HG03159 (cell line): ENCODE data around the gene FSTL4.

ENCODE experiments used
- ATAC-seq: cut with Tn5 transposase; IDR thresholded peaks from one replicate; pipeline ENCODE4 v1.9.1; 2021; ENCODE audit warnings: mild to moderate bottlenecking, moderate library complexity; ENCODE audit not compliant: unreplicated experiment

FSTL4 gene

GRCh38 chr5:133277744-133278143 lies 334.6 kb downstream of the FSTL4 start:
- no peak for ATAC-seq

- ATAC-seq, result no peak
Measured at GRCh38 chr5:133276171-133276570, 336.2 kb downstream of the FSTL4 start.

GRCh38 chr5:133275631-133276030 lies 336.7 kb downstream of the FSTL4 start:
- ATAC-seq, result no peak

- no peak for ATAC-seq
Measured at GRCh38 chr5:133274597-133274935, 337.8 kb downstream of the FSTL4 start.

GRCh38 chr5:133273661-133274596 lies 338.4 kb downstream of the FSTL4 start:
- no peak for ATAC-seq

- no peak for ATAC-seq
Measured at GRCh38 chr5:133272345-133272744, 340.0 kb downstream of the FSTL4 start.

- no peak for ATAC-seq
Measured at GRCh38 chr5:133271606-133272005, 340.7 kb downstream of the FSTL4 start.

- no peak for ATAC-seq
Measured at GRCh38 chr5:133269691-133270090, 342.6 kb downstream of the FSTL4 start.

GRCh38 chr5:133267601-133268000 lies 344.7 kb downstream of the FSTL4 start:
- ATAC-seq, result no peak

- ATAC-seq, result no peak
Measured at GRCh38 chr5:133266966-133267365, 345.4 kb downstream of the FSTL4 start.

- no peak for ATAC-seq
Measured at GRCh38 chr5:133266527-133266878, 345.8 kb downstream of the FSTL4 start.

GRCh38 chr5:133265720-133266526 lies 346.4 kb downstream of the FSTL4 start:
- ATAC-seq, result no peak

- no peak for ATAC-seq
Measured at GRCh38 chr5:133265257-133265656, 347.1 kb downstream of the FSTL4 start.

GRCh38 chr5:133262690-133263089 lies 349.7 kb downstream of the FSTL4 start:
- ATAC-seq, result no peak

GRCh38 chr5:133261993-133262392 lies 350.3 kb downstream of the FSTL4 start:
- ATAC-seq, result no peak

GRCh38 chr5:133260715-133261114 lies 351.6 kb downstream of the FSTL4 start:
- ATAC-seq, result no peak

GRCh38 chr5:133259199-133259997 lies 352.9 kb downstream of the FSTL4 start:
- ATAC-seq, result no peak

- ATAC-seq, result no peak
Measured at GRCh38 chr5:133257977-133258376, 354.4 kb downstream of the FSTL4 start.

GRCh38 chr5:133256276-133256675 lies 356.1 kb downstream of the FSTL4 start:
- no peak for ATAC-seq

- ATAC-seq, result no peak
Measured at GRCh38 chr5:133254803-133255202, 357.5 kb downstream of the FSTL4 start.

- ATAC-seq, result no peak
Measured at GRCh38 chr5:133253671-133254070, 358.7 kb downstream of the FSTL4 start.
